ENCODE data around the gene MRPL43. TPM values are rescaled to one million over a fixed set of nuclear protein-coding genes. Genes with fewer than 3 reads are reported as not detected.
"Not testable (repeated sequence)": the region's sequence is repeated elsewhere in the genome, so short reads cannot be mapped to it uniquely, and the experiment has no call there.

Gene MRPL43
- 80.9 and 85.6 TPM in 2 replicates for total RNA-seq

DNA sequence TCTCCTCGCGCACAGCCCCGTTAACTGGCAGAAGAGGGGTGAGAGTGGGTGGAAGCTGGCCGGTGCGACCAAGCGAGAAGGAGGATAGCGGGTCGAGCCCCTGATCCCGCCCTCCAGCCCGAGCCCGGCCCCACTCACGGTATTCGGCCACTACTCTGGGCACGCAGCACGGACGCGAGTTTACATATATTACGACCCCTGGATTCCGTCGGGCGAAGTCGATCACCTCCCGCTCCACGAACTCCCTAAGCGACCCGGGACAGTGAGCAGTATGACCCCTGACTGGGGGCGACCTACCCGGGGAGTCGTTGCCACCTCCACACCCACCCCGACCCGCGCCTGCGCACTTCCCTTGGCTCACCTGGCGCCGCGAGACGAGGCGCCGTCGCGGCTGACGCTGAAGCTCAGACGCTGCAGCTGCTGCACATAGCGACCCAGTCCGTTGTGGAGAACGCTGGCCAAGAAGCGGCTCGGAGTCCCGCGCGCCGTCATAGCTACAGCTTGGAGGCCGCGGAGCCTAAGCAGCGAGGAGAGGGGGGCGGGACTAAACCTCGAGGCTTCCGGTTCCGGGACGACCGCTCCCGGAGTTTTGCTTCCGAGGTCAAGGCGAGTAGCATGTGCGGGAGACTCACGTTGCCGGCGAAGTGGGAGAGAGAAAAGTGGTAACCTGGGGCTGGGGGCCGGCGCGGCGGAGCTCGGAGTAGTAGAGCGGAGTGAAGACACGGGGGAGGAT is at the start of gene MRPL43, which contains the start of gene TWNK:
Gene MRPL43, minus strand, starts transcription at position 546 of the 733 bp plus-strand sequence. Its CDS starts 54 bp downstream, at position 492.
Gene TWNK, plus strand, starts transcription at position 592 of the 733 bp plus-strand sequence. CDS start 668 bp downstream, outside the sequence.
- no peak for DNase-seq (ENCODE audit: extremely low read depth, low read depth, low spot score)

GRCh38 chr10:101036726-101037125 is 49.4 kb upstream of the MRPL43 start:
- DNase-seq (ENCODE audit: extremely low read depth, low read depth, low spot score), result no peak

GRCh38 chr10:101035916-101036702 is 48.8 kb upstream of the MRPL43 start:
- no peak for DNase-seq (ENCODE audit: extremely low read depth, low read depth, low spot score)

DNA sequence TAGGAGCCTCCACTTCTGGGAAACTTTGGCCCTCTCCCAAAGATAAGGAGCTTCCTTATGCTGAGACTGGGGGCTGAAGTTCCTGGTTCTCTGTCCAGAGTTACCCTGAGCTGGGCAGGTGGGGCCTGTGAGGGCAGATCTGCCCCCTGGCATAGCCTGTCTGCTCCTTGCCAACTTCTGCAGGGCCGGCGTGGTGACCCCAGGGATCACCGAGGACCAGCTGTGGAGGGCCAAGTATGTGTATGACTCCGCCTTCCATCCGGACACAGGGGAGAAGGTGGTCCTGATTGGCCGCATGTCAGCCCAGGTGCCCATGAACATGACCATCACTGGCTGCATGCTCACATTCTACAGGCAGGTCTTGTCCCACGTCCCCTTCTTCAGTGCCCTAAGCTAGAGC is 48.0 kb upstream of the MRPL43 start:
- DNase-seq (ENCODE audit: extremely low read depth, low read depth, low spot score), result no peak

GRCh38 chr10:101034404-101034803 is 47.1 kb upstream of the MRPL43 start:
- not testable (repeated sequence) for DNase-seq (ENCODE audit: extremely low read depth, low read depth, low spot score)

DNA sequence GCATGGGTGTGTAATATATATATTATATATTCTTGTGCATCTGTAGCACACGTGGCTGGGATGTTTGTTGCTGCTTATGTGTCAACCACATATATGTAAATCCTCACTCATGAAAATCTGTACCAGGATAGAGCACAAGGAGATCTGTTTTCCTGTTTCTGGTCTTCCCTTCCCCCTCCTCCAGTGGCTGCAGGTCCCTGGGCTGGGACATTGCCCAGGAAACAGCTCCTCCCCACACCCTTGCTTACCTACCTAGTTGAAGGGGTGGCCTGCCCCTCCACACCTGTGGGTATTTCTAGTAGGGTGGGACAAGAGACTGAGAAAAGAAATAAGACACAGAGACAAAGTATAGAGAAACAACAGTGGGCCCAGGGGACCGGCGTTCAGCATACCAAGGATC is 46.0 kb upstream of the MRPL43 start:
- no peak for DNase-seq (ENCODE audit: extremely low read depth, low read depth, low spot score)

DNA sequence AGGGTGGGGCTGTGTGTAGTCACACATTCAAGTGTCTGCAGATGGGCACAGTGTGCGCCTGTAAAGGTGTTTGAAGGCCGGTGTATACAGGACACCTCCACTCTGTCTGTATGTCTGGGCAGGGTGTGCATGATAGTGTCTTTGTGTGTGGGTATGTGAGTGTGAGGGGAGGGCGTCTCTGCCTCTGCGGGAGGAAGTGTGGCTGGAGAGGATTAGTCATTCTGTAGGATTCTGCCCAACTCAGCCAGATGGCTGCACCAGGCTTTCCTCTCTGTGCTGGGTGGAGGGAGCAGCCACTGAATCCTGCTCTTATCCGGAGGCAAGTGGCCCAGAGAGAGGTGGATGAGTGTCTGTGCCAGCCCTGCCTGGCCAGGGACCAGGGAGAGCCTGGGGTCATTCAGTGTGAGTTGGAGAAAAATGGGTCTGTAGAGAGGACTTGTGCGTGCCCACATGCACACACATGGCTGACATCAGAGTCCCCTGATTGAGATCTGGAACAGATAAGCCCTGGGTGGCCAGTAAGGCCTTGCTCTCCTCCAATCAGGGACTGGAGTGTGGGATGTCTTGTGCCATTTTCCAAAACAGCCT is 45.4 kb upstream of the MRPL43 start:
- no peak for DNase-seq (ENCODE audit: extremely low read depth, low read depth, low spot score)

DNA sequence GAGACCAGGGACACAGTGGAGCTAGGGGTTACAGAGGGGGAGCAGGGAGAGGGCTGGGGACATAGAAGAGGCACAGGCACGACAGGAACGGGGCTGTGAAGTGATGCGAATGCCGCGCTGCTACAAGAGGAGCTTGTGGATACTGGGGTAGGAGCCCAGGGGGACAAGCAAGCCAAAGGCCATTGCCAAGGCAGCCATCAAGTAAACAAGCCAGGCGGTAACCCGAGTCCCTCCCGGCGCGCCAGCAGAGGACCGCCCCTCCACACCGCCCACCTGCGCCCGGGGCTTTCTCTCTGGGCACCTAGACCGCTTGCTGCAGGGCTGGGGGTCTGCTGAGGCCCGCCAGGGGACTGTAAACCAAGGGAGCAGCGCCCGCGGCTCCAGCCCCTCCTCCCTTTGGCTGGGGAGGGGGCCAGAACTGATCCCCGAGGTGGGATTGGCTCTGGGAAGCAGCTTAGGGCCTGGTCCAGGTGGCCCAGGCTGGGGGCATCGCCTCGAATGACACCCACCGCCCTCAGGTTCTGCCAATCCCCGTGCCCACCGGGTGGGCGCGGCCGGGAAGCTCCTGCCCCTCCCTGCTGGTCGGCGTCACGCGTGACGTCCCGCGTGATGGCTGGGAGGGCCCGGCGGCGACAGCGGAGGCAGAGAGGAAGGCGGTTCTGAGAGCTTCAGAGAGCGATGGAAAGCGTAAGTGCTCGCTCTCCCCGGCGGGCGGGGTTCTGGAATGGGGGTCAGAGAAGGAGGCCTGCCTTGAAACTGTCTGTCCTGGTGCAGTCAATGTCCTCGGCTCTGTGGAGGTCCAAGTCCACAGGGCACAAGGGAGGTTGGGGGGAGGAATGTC is 44.7 kb upstream of the MRPL43 start:
- DNase-seq (ENCODE audit: extremely low read depth, low read depth, low spot score), result no peak

DNA sequence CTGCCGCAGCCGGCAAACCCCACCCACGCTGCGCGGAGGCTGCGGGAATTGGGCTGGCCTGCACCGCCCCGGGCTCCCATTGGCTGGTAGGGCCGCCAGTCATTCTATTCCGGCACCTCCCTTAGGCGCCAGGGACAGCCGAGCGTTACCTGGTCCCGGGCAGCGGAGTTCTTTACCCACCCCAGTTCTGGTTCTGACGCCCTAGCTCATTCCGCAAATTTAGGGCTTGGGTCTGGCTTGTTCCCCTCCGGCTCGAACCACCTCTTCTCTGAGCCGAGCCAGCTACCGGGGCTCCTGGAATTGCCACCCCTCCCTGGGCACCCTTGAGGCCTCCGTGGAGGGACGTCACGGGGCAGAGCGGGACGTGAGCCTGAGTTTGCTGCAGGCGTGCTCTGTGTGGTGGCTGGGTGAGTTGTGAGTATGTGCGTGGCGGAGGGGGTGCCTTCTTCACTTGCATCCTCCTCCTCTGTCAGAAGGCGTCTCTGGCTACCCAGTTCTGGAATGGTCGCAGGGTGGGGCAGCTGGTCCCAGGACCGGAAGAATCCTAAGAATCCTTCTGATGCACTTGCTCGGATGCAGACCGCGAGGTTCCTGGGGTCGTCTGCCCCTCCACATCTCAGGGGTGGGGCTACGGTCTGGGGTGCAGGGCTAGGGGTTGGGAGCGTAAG is 44.0 kb upstream of the MRPL43 start, which contains the start of the genes PDZD7 and SFXN3:
Gene PDZD7, minus strand, starts transcription at position 2 of the 668 bp plus-strand sequence. CDS start 910 bp downstream, outside the sequence.
Gene SFXN3, plus strand, starts transcription at position 107 of the 668 bp plus-strand sequence. CDS start 3,461 bp downstream, outside the sequence.
- DNase-seq (ENCODE audit: extremely low read depth, low read depth, low spot score), result no peak

DNA sequence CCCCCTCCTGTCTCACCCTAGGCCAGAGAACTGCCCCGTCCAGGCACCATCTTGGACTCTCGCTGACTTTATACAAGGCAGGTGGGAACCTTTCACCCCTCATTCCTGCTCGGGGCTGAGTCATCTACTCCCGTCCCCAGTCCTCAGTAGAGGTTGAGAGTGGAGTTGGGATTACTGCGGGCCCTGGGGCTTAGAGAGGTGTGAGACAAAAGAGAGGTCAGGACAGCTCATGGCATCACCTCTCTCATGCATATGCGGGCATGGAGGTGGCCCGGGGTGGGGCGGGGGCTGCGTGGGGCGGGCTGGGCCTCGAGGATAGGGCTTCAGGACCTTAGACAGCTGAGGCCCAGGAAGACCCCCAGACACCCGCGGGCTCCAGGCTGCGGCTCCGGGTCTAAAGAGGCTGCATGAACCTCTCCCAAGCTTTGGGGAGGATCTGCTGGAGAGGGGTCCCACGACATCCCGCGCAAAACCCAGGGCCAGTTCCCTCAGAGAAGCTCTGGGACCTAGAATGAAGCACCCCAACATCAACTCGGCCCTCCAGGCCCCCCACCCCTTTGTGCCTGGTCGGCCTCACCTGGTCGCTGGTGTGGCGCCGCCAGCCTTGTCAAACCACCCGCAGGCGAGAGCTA is 43.3 kb upstream of the MRPL43 start:
- DNase-seq (ENCODE audit: extremely low read depth, low read depth, low spot score), result no peak

- no peak for DNase-seq (ENCODE audit: extremely low read depth, low read depth, low spot score)
Measured at GRCh38 chr10:101029520-101030295, 42.4 kb upstream of the MRPL43 start.

DNA sequence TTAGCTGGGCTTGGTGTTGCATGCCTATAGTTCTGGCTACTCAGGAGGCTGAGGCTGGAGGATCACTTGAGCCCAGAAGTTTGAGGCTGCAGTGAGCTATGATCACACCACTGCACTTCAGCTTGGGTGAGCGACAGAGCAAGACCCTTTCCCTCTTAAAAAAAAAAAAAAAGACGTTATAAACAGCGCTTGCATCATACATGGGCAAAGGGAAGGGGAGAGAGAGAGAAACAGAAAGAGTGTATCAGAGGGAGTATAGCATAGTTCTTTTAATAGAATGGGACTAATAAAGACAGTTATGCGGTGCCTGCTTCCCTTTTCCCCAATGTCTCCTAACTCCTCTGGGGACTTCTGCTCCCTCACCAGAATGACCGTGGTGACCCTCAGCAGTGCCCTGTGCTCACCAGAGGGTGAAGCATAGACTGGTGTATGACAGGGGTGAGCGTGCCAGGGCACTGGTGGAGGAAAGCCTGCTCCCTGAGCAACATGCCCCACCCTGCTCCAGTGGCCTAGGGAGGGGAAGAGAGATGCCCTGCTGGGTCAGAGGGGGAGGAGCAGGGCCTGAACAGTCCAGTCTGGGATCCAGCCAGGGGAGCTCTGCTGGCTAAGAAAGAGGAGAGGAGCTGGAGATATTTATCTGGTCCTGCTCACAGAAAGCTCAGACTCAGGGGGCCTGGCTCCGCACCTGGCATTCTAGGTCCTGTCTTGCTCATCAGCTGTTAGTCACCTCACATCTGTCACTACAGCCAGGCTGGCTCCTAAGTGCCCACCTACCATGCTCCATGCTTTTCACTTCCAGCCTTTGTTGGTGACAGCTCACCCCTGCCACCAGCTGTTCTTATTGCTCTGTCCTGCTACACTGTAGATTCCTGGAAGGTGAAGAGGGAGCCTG is 41.4 kb upstream of the MRPL43 start:
- DNase-seq (ENCODE audit: extremely low read depth, low read depth, low spot score), result no peak

- DNase-seq (ENCODE audit: extremely low read depth, low read depth, low spot score), result no peak
Measured at GRCh38 chr10:101027106-101027720, 39.9 kb upstream of the MRPL43 start.

DNA sequence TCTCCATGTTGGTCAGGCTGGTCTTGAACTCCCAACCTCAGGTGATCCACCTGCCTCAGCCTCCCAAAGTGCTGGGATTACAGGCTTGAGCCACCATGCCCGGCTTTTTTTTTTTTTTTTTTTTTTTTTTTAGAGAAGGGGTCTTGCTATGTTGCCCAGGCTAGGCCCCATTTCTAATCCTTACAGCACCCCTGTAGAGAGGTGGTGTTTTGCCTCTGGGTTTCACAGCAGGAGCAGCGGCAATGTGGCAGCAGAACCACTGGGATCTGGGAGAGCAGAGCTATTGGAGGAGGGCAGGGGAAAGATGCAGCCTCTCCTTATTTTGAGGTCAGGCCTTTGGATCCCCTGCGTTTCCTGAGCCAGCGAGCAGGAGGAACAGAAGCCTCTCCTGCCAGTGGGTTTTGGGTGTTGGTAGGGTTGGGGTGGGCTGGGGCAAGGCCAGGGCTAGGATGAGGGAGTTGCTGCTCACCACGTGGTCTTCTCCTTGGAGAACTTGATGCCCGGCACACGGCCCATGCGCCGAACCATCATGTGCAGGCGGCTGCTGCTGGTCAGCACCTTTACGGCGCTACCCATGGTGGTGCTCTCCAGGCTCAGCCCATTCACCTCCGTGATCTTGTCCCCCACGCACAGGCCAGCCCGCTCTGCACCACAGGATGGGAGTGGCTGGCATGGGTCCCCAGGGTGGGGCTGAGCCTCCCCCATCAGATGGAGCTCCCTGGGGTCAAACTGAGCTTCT is 35.8 kb upstream of the MRPL43 start:
- DNase-seq (ENCODE audit: extremely low read depth, low read depth, low spot score), result no peak

DNA sequence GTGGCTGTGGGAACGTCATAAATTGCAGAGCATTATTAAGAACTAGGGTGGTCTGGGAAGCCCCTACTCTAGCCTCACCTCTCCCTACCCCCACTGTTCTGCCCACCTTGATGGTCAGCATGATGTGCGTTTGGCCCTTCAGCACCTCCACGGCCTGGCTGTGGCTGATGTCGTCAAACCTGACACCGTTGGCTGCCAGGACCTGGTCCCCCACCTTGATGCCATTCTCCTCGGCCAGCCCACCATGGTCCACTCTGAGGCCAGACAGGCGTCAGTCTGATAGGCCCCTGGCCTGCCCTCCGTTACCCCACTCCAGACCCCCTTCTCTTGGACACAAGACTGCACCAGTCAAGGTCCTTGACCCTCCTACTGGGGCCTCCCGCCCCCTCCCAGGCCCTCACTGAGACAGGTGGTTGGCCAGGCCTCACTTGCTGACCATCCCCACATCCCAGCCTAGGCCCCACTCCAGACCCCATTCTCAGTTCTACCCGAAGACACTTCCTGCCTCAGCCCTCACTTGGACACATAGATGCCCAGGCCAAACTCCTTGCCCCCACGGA is 34.5 kb upstream of the MRPL43 start:
- no peak for DNase-seq (ENCODE audit: extremely low read depth, low read depth, low spot score)

GRCh38 chr10:101021239-101021638 is 33.9 kb upstream of the MRPL43 start:
- no peak for DNase-seq (ENCODE audit: extremely low read depth, low read depth, low spot score)
